HUES6 (cell line): ENCODE results near the gene GRHL1.
A peak's percentile ranks its signal among the peaks of the same experiment; 100 is the strongest.

Source experiments
- H3K27ac ChIP-seq: 2 replicates; pipeline ENCODE4 v1.7.0; 2013; ENCODE audit warnings: low read depth, mild to moderate bottlenecking, low read length, inconsistent platforms
- H3K27me3 ChIP-seq: 2 replicates; pipeline ENCODE4 v1.6.1; 2013; ENCODE audit warnings: low read length; ENCODE audit not compliant: control insufficient read depth, insufficient read depth
- H3K36me3 ChIP-seq: 2 replicates; pipeline ENCODE4 v1.6.1; 2013; ENCODE audit warnings: low read length; ENCODE audit not compliant: control insufficient read depth, insufficient read depth
- H3K4me1 ChIP-seq: 2 replicates; pipeline ENCODE4 v1.6.1; 2013; ENCODE audit warnings: low read length; ENCODE audit not compliant: control insufficient read depth, insufficient read depth
- H3K4me3 ChIP-seq: 2 replicates; pipeline ENCODE4 v1.5.1; 2013; ENCODE audit warnings: low read depth, low read length
- H3K9ac ChIP-seq: one replicate; pipeline ENCODE4 v1.6.1; 2013; ENCODE audit warnings: mild to moderate bottlenecking, low read length
- H3K9me3 ChIP-seq: 2 replicates; pipeline ENCODE4 v1.6.1; 2013; ENCODE audit warnings: low read depth, low read length; ENCODE audit not compliant: control insufficient read depth, insufficient read depth

The GRHL1 gene

DNA sequence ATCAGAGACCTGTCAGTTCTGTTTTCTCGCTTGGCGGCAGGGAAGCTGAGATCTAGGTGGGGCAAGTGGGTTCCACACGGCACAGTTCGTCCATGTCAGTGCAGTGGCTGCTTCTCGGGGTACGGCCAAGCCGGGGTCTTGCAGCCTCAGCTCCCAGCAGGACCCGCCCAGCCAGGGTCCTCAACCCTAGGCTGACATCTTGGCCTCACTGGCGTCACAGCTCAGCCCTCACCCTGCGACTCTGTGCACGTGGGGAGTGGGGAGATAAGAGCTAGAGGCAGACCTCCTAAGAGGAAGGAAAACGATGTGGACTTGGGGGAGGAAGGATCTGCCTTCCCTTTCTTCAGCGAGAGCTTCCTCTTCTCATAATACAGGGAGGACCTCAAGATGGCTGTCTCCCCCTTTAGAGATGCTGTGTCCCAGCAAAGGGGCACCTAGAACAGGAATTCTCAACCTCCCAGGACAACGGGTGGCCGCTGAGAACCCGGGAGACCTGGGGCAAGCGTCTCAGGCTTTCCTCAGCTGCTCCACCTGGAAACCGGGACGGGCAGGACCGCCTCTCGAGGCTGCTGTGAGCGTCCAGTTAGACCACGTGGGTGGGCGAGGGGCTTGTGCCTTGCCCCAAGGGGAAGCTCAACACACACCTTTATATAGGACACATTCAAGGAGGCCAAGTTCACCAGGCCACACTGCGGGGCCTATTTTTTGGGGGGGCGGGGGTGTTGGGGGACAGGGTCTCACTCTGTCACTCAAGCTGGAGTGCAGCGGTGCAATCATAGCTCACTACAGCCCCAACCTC lies 68.3 kb downstream of the GRHL1 start:
- Histone ChIP-seq H3K9ac (no peak overlapping the region), H3K4me1 (no peaks in the 10 kb centered on the region), H3K4me3 (no peak overlapping the region), H3K9me3 (no peaks in the 10 kb centered on the region), H3K27ac (no peak overlapping the region), H3K27me3 (no peaks in the 10 kb centered on the region), H3K36me3 (no peaks in the 10 kb centered on the region)

DNA sequence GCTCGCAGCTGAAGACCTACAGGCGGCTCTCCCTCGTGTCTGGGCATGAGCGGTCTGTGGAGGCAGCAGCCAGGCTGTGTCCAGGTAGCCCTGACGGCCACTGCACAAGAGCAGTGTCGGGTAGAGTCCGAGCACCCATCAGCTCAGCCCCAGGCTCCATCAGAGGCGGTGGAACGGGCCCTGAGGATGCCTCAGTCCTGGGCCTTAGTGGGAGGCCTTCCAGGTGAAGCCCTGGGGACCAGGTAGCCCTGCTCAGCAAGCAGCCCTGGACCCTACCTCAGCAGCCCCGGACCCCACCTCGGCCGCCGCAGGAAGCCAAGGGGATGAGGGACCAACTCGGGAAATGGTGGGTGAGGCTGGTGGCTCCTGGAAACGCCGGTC lies 70.5 kb downstream of the GRHL1 start:
- Histone ChIP-seq H3K4me1 (no peaks in the 10 kb centered on the region), H3K9ac (no peak overlapping the region), H3K9me3 (no peaks in the 10 kb centered on the region), H3K27me3 (no peaks in the 10 kb centered on the region), H3K27ac (no peak overlapping the region), H3K36me3 (no peaks in the 10 kb centered on the region), H3K4me3 (no peak overlapping the region)

DNA sequence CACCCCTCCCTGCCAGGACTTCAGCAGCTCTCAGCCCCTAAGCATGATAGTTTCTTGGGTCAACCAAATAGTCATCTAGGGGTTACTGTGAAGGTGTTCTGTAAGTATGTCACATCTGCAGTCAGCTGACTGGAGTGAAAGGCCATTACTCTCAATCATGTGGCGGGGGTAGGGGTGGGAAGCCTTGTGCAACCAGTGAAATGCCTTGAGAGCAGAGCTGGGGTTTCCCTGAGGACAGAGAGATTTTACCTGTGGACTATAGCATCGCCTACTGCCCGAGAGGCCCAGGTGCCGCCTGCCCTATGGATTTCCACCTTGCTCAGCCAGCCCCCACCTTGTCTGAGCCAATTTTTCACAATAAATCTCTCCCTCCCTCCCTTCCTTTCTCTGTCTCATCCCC lies 71.0 kb downstream of the GRHL1 start:
- H3K36me3 ChIP-seq = no peaks in the 10 kb centered on the region
- H3K4me3 ChIP-seq = no peak overlapping the region
- no peaks in the 10 kb centered on the region for H3K4me1 ChIP-seq
- no peaks in the 10 kb centered on the region for H3K9me3 ChIP-seq
- H3K27ac ChIP-seq = no peak overlapping the region
- H3K27me3 ChIP-seq = no peaks in the 10 kb centered on the region
- H3K9ac ChIP-seq = no peak overlapping the region

- Histone ChIP-seq H3K9ac (no peak overlapping the region), H3K9me3 (no peaks in the 10 kb centered on the region), H3K4me3 (no peak overlapping the region), H3K36me3 (no peaks in the 10 kb centered on the region), H3K27ac (no peak overlapping the region), H3K27me3 (no peaks in the 10 kb centered on the region), H3K4me1 (peaks cover 2% of the 10 kb centered on the region; the same call in 1 of the 2 replicates)
Measured at GRCh38 chr2:10022966-10023662, 71.6 kb downstream of the GRHL1 start.

DNA sequence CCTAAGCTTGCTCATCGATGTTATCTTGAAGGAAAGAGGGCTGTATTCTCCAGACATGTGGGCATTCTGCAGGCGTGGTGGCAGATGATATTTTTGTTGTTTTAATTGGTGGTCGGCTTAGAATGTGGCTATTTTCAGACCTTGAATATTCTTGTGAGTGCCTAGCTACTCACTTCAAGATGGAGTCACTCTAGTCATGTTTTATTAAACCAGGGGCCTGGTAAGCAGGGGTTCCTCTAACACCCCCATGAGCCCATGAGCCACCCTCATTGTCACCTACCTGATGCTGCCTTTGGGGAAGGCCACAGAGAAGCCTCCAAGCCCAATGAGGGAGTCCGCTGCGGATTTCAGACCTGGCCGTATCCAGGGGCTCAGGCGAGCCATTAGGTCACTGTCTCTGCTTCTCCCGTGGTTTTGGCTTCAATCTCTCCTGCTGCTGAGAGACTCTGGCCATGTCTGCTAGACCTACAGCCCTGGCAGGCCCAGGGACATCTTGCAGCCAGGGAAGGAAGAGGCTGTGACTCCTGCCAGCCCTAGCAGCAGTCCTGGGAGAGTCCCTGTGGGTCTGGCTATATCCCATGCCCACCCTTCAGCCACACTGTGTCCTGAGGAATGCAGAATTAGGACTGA lies 75.6 kb downstream of the GRHL1 start:
- H3K36me3 ChIP-seq = no peaks in the 10 kb centered on the region
- H3K9ac ChIP-seq = no peak overlapping the region
- H3K9me3 ChIP-seq = no peaks in the 10 kb centered on the region
- H3K27ac ChIP-seq = no peak overlapping the region
- no peak overlapping the region for H3K4me3 ChIP-seq
- peaks cover 27% of the 10 kb centered on the region for H3K4me1 ChIP-seq
- H3K27me3 ChIP-seq = no peaks in the 10 kb centered on the region

GRCh38 chr2:10027660-10028330 lies 76.3 kb downstream of the GRHL1 start:
- Histone ChIP-seq H3K9me3 (no peaks in the 10 kb centered on the region), H3K27me3 (no peaks in the 10 kb centered on the region), H3K36me3 (no peaks in the 10 kb centered on the region), H3K9ac (no peak overlapping the region), H3K4me3 (no peak overlapping the region), H3K27ac (no peak overlapping the region), H3K4me1 (peaks cover 27% of the 10 kb centered on the region)

- no peak overlapping the region; the same call in 1 of the 2 replicates for H3K4me3 ChIP-seq
- H3K4me1 ChIP-seq = peaks cover 27% of the 10 kb centered on the region
- H3K27ac ChIP-seq = no peak overlapping the region
Measured at GRCh38 chr2:10028407-10028987, 77.0 kb downstream of the GRHL1 start.

GRCh38 chr2:10028988-10029874 lies 77.7 kb downstream of the GRHL1 start:
- H3K4me3 ChIP-seq = peak overlapping the region; percentile 24; the same call in 1 of the 2 replicates
- peaks cover 27% of the 10 kb centered on the region for H3K4me1 ChIP-seq
- no peaks in the 10 kb centered on the region for H3K27me3 ChIP-seq
- H3K9me3 ChIP-seq = no peaks in the 10 kb centered on the region
- H3K36me3 ChIP-seq = no peaks in the 10 kb centered on the region
- H3K27ac ChIP-seq = no peak overlapping the region
- H3K9ac ChIP-seq = peak overlapping the region; percentile 7

More at GRCh38 chr2:10028407-10028987, 77.0 kb downstream of the GRHL1 start:
- peak overlapping the region; percentile 7 for H3K9ac ChIP-seq
- no peaks in the 10 kb centered on the region for H3K36me3 ChIP-seq
- H3K9me3 ChIP-seq = no peaks in the 10 kb centered on the region
- H3K27me3 ChIP-seq = no peaks in the 10 kb centered on the region

- H3K4me1 ChIP-seq = peaks cover 27% of the 10 kb centered on the region
- H3K27ac ChIP-seq = no peak overlapping the region
- H3K9ac ChIP-seq = no peak overlapping the region
- no peaks in the 10 kb centered on the region for H3K36me3 ChIP-seq
- H3K27me3 ChIP-seq = no peaks in the 10 kb centered on the region
- H3K4me3 ChIP-seq = no peak overlapping the region
- no peaks in the 10 kb centered on the region for H3K9me3 ChIP-seq
Measured at GRCh38 chr2:10029875-10030223, 78.4 kb downstream of the GRHL1 start.

DNA sequence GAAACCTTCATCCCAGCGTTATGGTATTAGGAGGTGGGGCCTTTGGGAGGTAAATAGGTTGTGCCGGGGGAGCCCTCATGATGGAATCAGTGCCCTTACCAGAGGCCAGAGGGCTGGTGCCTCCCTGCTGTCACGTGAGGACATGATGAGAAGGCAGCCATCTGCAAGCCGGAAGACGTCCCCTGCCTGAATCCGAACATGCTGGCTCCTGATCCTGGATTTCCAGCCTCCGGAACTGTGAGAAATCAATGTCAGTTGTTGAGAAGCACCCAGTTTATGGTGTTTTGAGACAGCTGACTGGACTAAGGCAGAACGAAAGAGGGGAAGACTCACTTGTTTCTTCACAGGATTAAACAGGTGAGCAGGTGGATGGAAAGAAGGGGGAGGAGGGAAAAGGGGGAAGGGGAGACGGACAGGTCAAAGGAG lies 78.8 kb downstream of the GRHL1 start:
- Histone ChIP-seq H3K9ac (no peak overlapping the region), H3K4me1 (peaks cover 27% of the 10 kb centered on the region)

More for the DNA sequence above, 78.8 kb downstream of the GRHL1 start:
- Histone ChIP-seq H3K36me3 (no peaks in the 10 kb centered on the region), H3K27me3 (no peaks in the 10 kb centered on the region), H3K4me3 (no peak overlapping the region), H3K27ac (no peak overlapping the region), H3K9me3 (no peaks in the 10 kb centered on the region)
